Motor neuron (in vitro differentiated cells): Measurements from ENCODE around the gene MTUS2. TPM values are rescaled to one million over a fixed set of nuclear protein-coding genes. Genes with fewer than 3 reads are reported as not detected.

Experiments used
- ATAC-seq, 8 experiments: fragments of 200-7000 bp; cut with Tn5 transposase; replicated peaks in 6 of 8; 2 replicates each; pipeline ENCODE4 v1.8.0; 2021; ENCODE audit warnings: mild to moderate bottlenecking in 8 of 8, moderate library complexity in 8 of 8
- H3K27ac ChIP-seq, 2 donors: fragments of 250-450 bp; sonication (Bioruptor Pico); 2 replicates each; pipeline ENCODE4 v1.9.0; 2021; ENCODE audit warnings: antibody characterized with exemption in 2 of 2, mild to moderate bottlenecking in 2 of 2, moderate library complexity in 1 of 2
- H3K4me1 ChIP-seq, 2 donors: fragments of 250-450 bp; sonication (Bioruptor Pico); replicated peaks in 1 of 2; 2 replicates each; pipeline ENCODE4 v1.6.1; 2021; ENCODE audit warnings: antibody characterized with exemption in 2 of 2, mild to moderate bottlenecking in 2 of 2, moderate library complexity in 1 of 2
- H3K4me3 ChIP-seq, 5 donors: fragments of 250-450 bp; sonication (Bioruptor Pico); 2 replicates each; pipeline ENCODE4 v1.9.0; 2021; ENCODE audit warnings: antibody characterized with exemption in 5 of 5, mild to moderate bottlenecking in 5 of 5, moderate library complexity in 4 of 5
- WGBS, 10 experiments: fragments of 450-650 bp; shearing (Covaris generic); methylation state at CpG; one replicate each; pipeline ENCODE4 v1.0.0; 2022; 5-methylcytosine and 5-hydroxymethylcytosine counted together
- in situ Hi-C, 9 experiments: fragments of 400-800 bp; cut with MboI; loops; one replicate each; pipeline ENCODE4 v1.15.0; 2021; ENCODE audit warnings: low sequenced_read_pairs in 9 of 9, low pct_unique_long_range_greater_than_20kb in 2 of 9; ENCODE audit not compliant: unreplicated experiment in 9 of 9
- total RNA-seq, 8 experiments: library from RNA; unstranded; fragments of 300-600 nt; gene quantifications; 2 replicates each; pipeline versions ENCODE4 v1.2.3 to v1.2.4, GENCODE V29; 2022

Gene MTUS2
- total RNA-seq, 8 experiments from 2014 or later: 1.1 to 9.6 (median 3.9) TPM

GRCh38 chr13:29493796-29494195 lies 673.7 kb downstream of the MTUS2 start:
- in situ Hi-C loops: no loop called here
- Histone ChIP-seq H3K4me3 (no peak overlapping the region), H3K27ac (no peak overlapping the region), H3K4me1 (peaks cover 24 to 34% of the 10 kb centered on the region in 2 donors)
- 0 to 100% (median 60%) methylated on average over 1 to 3 of the region's 4 CpGs for WGBS, 10 experiments
- no peak for ATAC-seq

- Histone ChIP-seq H3K4me3 (no peak overlapping the region), H3K27ac (no peak overlapping the region), H3K4me1 (peaks cover 22 to 28% of the 10 kb centered on the region in 2 donors)
- in situ Hi-C loops: no loop called here
- ATAC-seq: no peak
- WGBS, 10 experiments: 67 to 100% (median 96%) methylated on average over 1 to 7 of the region's 8 CpGs; no CpG with 5 or more reads in 2 of the 10 experiments
Observed at GRCh38 chr13:29494520-29494919, 674.4 kb downstream of the MTUS2 start.

GRCh38 chr13:29496241-29496712 lies 676.1 kb downstream of the MTUS2 start:
- peak in 1 of 8 experiments; percentile 37 for ATAC-seq
- Histone ChIP-seq H3K4me1 (peaks cover 18 to 21% of the 10 kb centered on the region in 2 donors), H3K4me3 (no peak overlapping the region), H3K27ac (no peak overlapping the region)
- 54 to 100% (median 93%) methylated on average over 1 to 5 of the region's 9 CpGs; no CpG with 5 or more reads in 2 of the 10 experiments for WGBS, 10 experiments
- in situ Hi-C loops: no loop called here

- in situ Hi-C loops: no loop called here
- 7 to 60% (median 40%) methylated on average over 1 to 5 of the region's 15 CpGs; no CpG with 5 or more reads in 7 of the 10 experiments for WGBS, 10 experiments
- Histone ChIP-seq H3K27ac (peak overlapping the region; percentile 2 to 3), H3K4me3 (no peak overlapping the region), H3K4me1 (peaks cover 18 to 21% of the 10 kb centered on the region in 2 donors)
- ATAC-seq: peak in 6 of 8 experiments; percentile 30 to 92 (median 79)
Observed at GRCh38 chr13:29497137-29497654, 677.1 kb downstream of the MTUS2 start.

- Histone ChIP-seq H3K4me3 (no peak overlapping the region), H3K4me1 (peaks cover 18 to 21% of the 10 kb centered on the region in 2 donors), H3K27ac (no peak overlapping the region)
- 35 to 100% (median 85%) methylated on average over 1 to 10 of the region's 13 CpGs; no CpG with 5 or more reads in 1 of the 10 experiments for WGBS, 10 experiments
- ATAC-seq: no peak
- in situ Hi-C loops: no loop called here
Observed at GRCh38 chr13:29498426-29499040, 678.4 kb downstream of the MTUS2 start.

- H3K27ac ChIP-seq: no peak overlapping the region
- WGBS, 10 experiments: 43 to 96% (median 84%) methylated on average over 1 to 4 of the region's 7 CpGs; no CpG with 5 or more reads in 4 of the 10 experiments
- no peak overlapping the region for H3K4me3 ChIP-seq
- peak in 2 of 8 experiments; percentile 6 to 9 for ATAC-seq
- in situ Hi-C loops: loop anchor here in 8 of 9 experiments (25.0 kb wide), 2 partner anchors 213 to 613 kb away; no protein-coding TSS in a partner anchor
- H3K4me1 ChIP-seq: peaks cover 18 to 21% of the 10 kb centered on the region in 2 donors
Observed at GRCh38 chr13:29499506-29500165, 679.5 kb downstream of the MTUS2 start.

- ATAC-seq: no peak
- in situ Hi-C loops: loop anchor here in 8 of 9 experiments (25.0 kb wide), 2 partner anchors 212 to 612 kb away; no protein-coding TSS in a partner anchor
- WGBS, 10 experiments: 61 to 100% (median 82%) methylated on average over 2 to 7 of the region's 7 CpGs; no CpG with 5 or more reads in 3 of the 10 experiments
Observed at GRCh38 chr13:29500386-29500785, 680.2 kb downstream of the MTUS2 start.

GRCh38 chr13:29501674-29502073 lies 681.5 kb downstream of the MTUS2 start:
- in situ Hi-C loops: loop anchor here in 8 of 9 experiments (25.0 kb wide), 2 partner anchors 211 to 611 kb away; no protein-coding TSS in a partner anchor

More at GRCh38 chr13:29500386-29500785, 680.2 kb downstream of the MTUS2 start:
- Histone ChIP-seq H3K27ac (no peak overlapping the region), H3K4me1 (peaks cover 18 to 21% of the 10 kb centered on the region in 2 donors), H3K4me3 (no peak overlapping the region)

GRCh38 chr13:29502391-29503008 lies 682.4 kb downstream of the MTUS2 start:
- no peak overlapping the region for H3K27ac ChIP-seq
- peaks cover 6 to 9% of the 10 kb centered on the region in 2 donors for H3K4me1 ChIP-seq
- in situ Hi-C loops: loop anchor here in 8 of 9 experiments (25.0 kb wide), 2 partner anchors 210 to 610 kb away; no protein-coding TSS in a partner anchor
- 72 to 100% (median 92%) methylated on average over 2 to 10 of the region's 13 CpGs; no CpG with 5 or more reads in 5 of the 10 experiments for WGBS, 10 experiments
- no peak for ATAC-seq
- no peak overlapping the region for H3K4me3 ChIP-seq

More at GRCh38 chr13:29501674-29502073, 681.5 kb downstream of the MTUS2 start:
- WGBS, 10 experiments: 50 to 100% (median 89%) methylated on average over 1 to 4 of the region's 4 CpGs; no CpG with 5 or more reads in 3 of the 10 experiments
- no peak for ATAC-seq
- no peak overlapping the region for H3K27ac ChIP-seq
- H3K4me1 ChIP-seq: peaks cover 14 to 18% of the 10 kb centered on the region in 2 donors
- no peak overlapping the region for H3K4me3 ChIP-seq

GRCh38 chr13:29503041-29503837 lies 683.1 kb downstream of the MTUS2 start:
- peak in 7 of 8 experiments; percentile 7 to 83 (median 54) for ATAC-seq
- in situ Hi-C loops: loop anchor here in 8 of 9 experiments (25.0 kb wide), 2 partner anchors 209 to 609 kb away; no protein-coding TSS in a partner anchor
- H3K27ac ChIP-seq: no peak overlapping the region
- no peak overlapping the region for H3K4me3 ChIP-seq
- 17 to 94% (median 60%) methylated on average over 4 to 18 of the region's 32 CpGs for WGBS, 10 experiments
- H3K4me1 ChIP-seq: peaks cover 10 to 14% of the 10 kb centered on the region in 2 donors

GRCh38 chr13:29504691-29505090 lies 684.6 kb downstream of the MTUS2 start:
- no peak for ATAC-seq
- 50 to 94% methylated on average over 2 to 10 of the region's 15 CpGs; no CpG with 5 or more reads in 8 of the 10 experiments for WGBS, 10 experiments
- Histone ChIP-seq H3K4me1 (peaks cover 22 to 26% of the 10 kb centered on the region in 2 donors), H3K27ac (no peak overlapping the region), H3K4me3 (no peak overlapping the region)
- in situ Hi-C loops: loop anchor here in 8 of 9 experiments (25.0 kb wide), 2 partner anchors 208 to 608 kb away; no protein-coding TSS in a partner anchor
